Tibial nerve (tissue), 4 donors: Measurements from ENCODE around the gene CFAP69.

ENCODE experiments used
- CTCF ChIP-seq, 5 experiments: fragments of 200-600 bp in 3 of 5; fragments of 450-650 bp in 2 of 5; sonication (generic) in 3 of 5; IDR thresholded peaks; one replicate each; pipeline ENCODE4 v1.5.1; 2016 to 2019; ENCODE audit warnings: antibody characterized with exemption in 5 of 5, mild to moderate bottlenecking in 3 of 5, moderate library complexity in 2 of 5
- EP300 ChIP-seq, 2 donors: sonication (generic); formaldehyde crosslinking; IDR thresholded peaks; one replicate each; pipeline ENCODE4 v1.6.1; 2017; ENCODE audit warnings: antibody characterized with exemption in 2 of 2, mild to moderate bottlenecking in 1 of 2
- POLR2A ChIP-seq, 2 donors: fragments of 450-650 bp; IDR thresholded peaks; one replicate each; pipeline ENCODE4 v1.6.1; 2017; ENCODE audit warnings: antibody characterized with exemption in 2 of 2, mild to moderate bottlenecking in 2 of 2, moderate library complexity in 2 of 2

- TF ChIP-seq CTCF (IDR thresholded peaks at IDR 0.05) (no peak), EP300 (IDR thresholded peaks at IDR 0.05) (no peak), POLR2A (IDR thresholded peaks at IDR 0.05) (no peak)
These were observed 12.5 kb upstream of the CFAP69 start for GRCh38 chr7:90232430-90232829.
